MCF 10A (cell line): Measurements from ENCODE around the gene TECR. TPM values are rescaled to one million over a fixed set of nuclear protein-coding genes. Genes with fewer than 3 reads are reported as not detected.

ENCODE experiments used
- BruUV-seq: library from RNA; stranded (reverse); fragments of 400-500 nt; replicated peaks from 2 replicates; lab custom pipeline; 2021; lab: Mats Ljungman, UMichigan
- CTCF ChIA-PET: fragments of 300-600 bp; sonication (Branson Sonifier 250); formaldehyde crosslinking; extraction: SDS; loops from one replicate; lab custom pipeline; 2021; ENCODE audit warnings: antibody characterized with exemption, inconsistent platforms; lab: Yijun Ruan, JAX
- POLR2A ChIA-PET: fragments of 300-600, 350-650 bp; sonication (Branson Sonifier 250); formaldehyde crosslinking; extraction: SDS; loops from one replicate; lab custom pipeline; 2020; ENCODE audit warnings: antibody characterized with exemption, inconsistent platforms; lab: Yijun Ruan, JAX
- DNase-seq: peaks from one replicate; pipeline ENCODE4 v3.0.0-alpha.2; 2018; ENCODE audit not compliant: unreplicated experiment
- H3K27ac Mint-ChIP-seq: one replicate; pipeline ENCODE4 v1.8.0; 2022; ENCODE audit warnings: mild to moderate bottlenecking, low read depth, mixed read lengths; ENCODE audit not compliant: unreplicated experiment
- H3K27me3 Mint-ChIP-seq: one replicate; pipeline ENCODE4 v1.8.0; 2022; ENCODE audit warnings: mixed read lengths; ENCODE audit not compliant: insufficient read depth, unreplicated experiment
- H3K36me3 Mint-ChIP-seq: one replicate; pipeline ENCODE4 v1.8.0; 2022; ENCODE audit warnings: mild to moderate bottlenecking, moderate library complexity, mixed read lengths; ENCODE audit not compliant: insufficient read depth, unreplicated experiment
- H3K4me1 Mint-ChIP-seq: one replicate; pipeline ENCODE4 v1.8.0; 2022; ENCODE audit warnings: mixed read lengths; ENCODE audit not compliant: insufficient read depth, unreplicated experiment
- H3K4me3 Mint-ChIP-seq: one replicate; pipeline ENCODE4 v1.8.0; 2022; ENCODE audit warnings: mild to moderate bottlenecking, moderate library complexity, mixed read lengths; ENCODE audit not compliant: unreplicated experiment
- H3K9me3 Mint-ChIP-seq: one replicate; pipeline ENCODE4 v1.8.0; 2022; ENCODE audit warnings: mixed read lengths; ENCODE audit not compliant: unreplicated experiment
- intact Hi-C: fragments of 100-400 bp; cut with micrococcal nuclease; formaldehyde crosslinking; loops from 2 replicates; pipeline ENCODE4 v1.14.1; 2022
- total RNA-seq: library from RNA; stranded (reverse); gene quantifications from 2 replicates; pipeline ENCODE4 v1.2.3, GENCODE V29; 2022
- TF ChIP-seq, protein P1 (sequence below): fragments of 200-600 bp; IDR thresholded peaks from one replicate; pipeline ENCODE4 v1.8.0; 2022; ENCODE audit warnings: antibody characterized with exemption, mild to moderate bottlenecking; ENCODE audit not compliant: unreplicated experiment

The TECR gene
- total RNA-seq, 1 experiment from 2014 or later = 106 TPM

DNA sequence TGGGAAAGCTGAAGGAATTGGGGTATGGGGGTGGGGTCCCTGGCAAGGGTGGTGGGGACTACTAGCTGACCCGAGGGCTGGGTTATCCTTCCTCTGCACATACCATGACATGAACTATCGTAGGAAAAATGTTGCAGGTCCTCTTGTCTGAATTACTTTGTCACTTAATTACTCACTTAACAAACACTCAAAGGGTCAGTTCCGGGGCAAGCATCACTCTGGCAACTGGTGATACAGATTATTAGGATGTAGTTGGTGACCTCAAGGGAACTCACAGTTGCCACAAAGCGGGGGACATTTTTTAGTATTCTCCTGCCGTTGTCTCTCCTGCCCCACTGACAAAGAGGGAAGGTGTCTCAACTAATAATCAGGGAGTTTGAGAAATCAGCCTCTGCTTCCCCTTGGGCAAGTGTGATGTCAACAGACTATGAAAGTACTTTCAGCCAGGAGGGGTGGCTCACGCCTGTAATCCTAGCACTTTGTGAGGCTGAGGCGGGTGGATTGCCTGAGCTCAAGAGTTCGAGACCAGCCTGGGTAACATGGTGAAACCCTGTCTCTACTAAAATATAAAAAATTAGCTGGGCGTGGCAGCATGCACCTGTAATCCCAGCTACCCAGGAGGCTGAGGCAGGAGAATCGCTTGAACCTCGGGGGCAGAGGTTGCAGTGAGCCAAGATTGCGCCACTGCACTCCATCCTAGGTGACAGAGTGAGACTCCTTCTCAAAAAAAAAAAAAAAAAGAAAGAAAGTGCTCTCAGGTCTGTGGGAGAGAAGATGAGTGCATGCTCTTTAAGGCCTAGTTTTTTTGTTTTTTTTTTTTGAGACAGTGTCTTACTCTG is 21.5 kb upstream of the TECR start:
- POLR2A ChIA-PET = interaction anchor here (0.9 to 15.7 kb wide), 4 partner anchors 10 to 28 kb away, joined by 3 to 203 read pairs (median 125); partner anchors contain the start of genes DNAJB1, GIPC1 and TECR
- H3K4me1 Mint-ChIP-seq = peaks cover 32% of the 10 kb centered on the region
- DNase-seq = peak; percentile 60
- no peak overlapping the region for H3K4me3 Mint-ChIP-seq
- peak overlapping the region; percentile 71 for H3K27ac Mint-ChIP-seq
- BruUV-seq = no TSS peak
- H3K36me3 Mint-ChIP-seq = peaks cover 6% of the 10 kb centered on the region
- no peaks in the 10 kb centered on the region for H3K27me3 Mint-ChIP-seq
- intact Hi-C loops = no loop called here
- CTCF ChIA-PET = interaction anchor here (0.7 to 6.2 kb wide), 4 partner anchors 9 to 1901 kb away, joined by 3 to 53 read pairs (median 17); partner anchors contain the start of genes DNAJB1 and NDUFB7
- TF ChIP-seq, protein P1, sequence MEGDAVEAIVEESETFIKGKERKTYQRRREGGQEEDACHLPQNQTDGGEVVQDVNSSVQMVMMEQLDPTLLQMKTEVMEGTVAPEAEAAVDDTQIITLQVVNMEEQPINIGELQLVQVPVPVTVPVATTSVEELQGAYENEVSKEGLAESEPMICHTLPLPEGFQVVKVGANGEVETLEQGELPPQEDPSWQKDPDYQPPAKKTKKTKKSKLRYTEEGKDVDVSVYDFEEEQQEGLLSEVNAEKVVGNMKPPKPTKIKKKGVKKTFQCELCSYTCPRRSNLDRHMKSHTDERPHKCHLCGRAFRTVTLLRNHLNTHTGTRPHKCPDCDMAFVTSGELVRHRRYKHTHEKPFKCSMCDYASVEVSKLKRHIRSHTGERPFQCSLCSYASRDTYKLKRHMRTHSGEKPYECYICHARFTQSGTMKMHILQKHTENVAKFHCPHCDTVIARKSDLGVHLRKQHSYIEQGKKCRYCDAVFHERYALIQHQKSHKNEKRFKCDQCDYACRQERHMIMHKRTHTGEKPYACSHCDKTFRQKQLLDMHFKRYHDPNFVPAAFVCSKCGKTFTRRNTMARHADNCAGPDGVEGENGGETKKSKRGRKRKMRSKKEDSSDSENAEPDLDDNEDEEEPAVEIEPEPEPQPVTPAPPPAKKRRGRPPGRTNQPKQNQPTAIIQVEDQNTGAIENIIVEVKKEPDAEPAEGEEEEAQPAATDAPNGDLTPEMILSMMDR = no peak
- H3K9me3 Mint-ChIP-seq = no peaks in the 10 kb centered on the region

DNA sequence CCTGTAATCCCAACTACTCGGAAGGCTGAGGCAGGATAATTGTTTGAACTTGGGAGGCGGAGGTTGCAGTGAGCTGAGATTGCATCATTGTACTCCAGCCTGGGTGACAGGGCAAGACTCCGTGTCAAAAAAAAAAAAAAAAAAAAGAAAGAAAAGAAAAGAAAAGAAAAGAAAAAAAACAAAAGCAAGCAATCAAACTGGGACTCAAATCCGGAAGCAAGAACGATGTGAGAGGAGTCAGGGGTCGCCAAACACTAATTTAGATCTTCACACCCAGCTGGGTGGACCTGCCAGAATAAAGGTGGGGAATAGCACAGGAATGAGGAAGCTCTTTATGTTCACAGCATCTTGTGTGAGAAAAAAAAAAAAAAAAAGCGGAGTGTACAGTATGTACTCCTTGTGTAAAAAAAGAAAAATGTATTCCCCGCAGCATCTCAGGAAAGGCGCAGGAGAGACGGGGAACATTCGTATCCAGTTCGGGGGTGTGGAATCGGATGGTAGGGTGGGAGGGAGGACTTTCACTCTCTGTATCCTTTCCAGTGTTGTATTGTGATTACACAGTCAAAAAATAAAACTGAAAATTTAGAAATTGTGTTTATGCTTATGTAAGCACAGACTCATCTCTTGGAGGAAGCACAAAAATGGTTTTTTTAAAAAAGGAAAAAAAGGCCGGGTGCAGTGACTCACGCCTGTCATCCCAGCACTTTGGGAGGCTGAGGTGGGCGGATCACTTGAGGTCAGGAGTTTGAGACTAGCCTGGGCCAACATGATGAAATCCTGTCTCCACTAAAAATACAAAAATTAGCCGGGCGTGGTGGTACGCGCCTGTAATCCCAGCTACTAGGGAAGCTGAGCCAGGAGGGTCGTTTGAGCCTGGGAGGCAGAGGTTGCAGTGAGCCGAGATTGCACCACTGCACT is 18.8 kb upstream of the TECR start:
- H3K36me3 Mint-ChIP-seq = peaks cover 32% of the 10 kb centered on the region
- peaks cover 20% of the 10 kb centered on the region for H3K4me1 Mint-ChIP-seq
- TF ChIP-seq, protein P1 = no peak
- intact Hi-C loops = no loop called here
- ChIA-PET CTCF (interaction anchor here (0.6 to 2.6 kb wide), 7 partner anchors 9 to 162 kb away, joined by 3 to 9 read pairs (median 3); no protein-coding TSS in a partner anchor), POLR2A (interaction anchor here (0.6 to 15.7 kb wide), 15 partner anchors 8 to 430 kb away, joined by 3 to 203 read pairs (median 4); partner anchors contain the start of genes DNAJB1, GIPC1 and ZNF333)
- peak overlapping the region; percentile 64 for H3K4me3 Mint-ChIP-seq
- DNase-seq = peak; percentile 80
- peak overlapping the region; percentile 86 for H3K27ac Mint-ChIP-seq
- no peaks in the 10 kb centered on the region for H3K27me3 Mint-ChIP-seq
- BruUV-seq = no TSS peak
- no peaks in the 10 kb centered on the region for H3K9me3 Mint-ChIP-seq

DNA sequence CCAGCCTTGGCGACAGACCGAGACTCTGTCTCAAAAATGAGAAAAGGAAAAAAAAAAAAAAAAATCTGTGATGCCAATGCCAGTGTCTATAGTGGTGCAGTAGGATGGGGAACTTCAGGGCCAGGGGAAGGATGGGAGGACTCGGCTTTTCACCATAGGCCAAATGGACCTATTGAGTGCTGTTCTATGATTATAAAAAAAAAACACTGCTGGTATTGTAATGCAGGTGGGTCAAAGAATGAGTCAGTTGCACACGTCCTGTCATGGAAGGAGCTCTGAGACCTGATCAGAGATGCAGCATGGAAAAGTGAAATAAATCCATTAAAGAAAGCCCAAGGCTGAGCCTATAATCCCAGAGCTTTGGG is 18.2 kb upstream of the TECR start:
- Mint-ChIP-seq H3K9me3 (no peaks in the 10 kb centered on the region), H3K4me3 (peak overlapping the region; percentile 64), H3K36me3 (peaks cover 34% of the 10 kb centered on the region), H3K27me3 (no peaks in the 10 kb centered on the region), H3K4me1 (peaks cover 19% of the 10 kb centered on the region), H3K27ac (peak overlapping the region; percentile 86)
- POLR2A ChIA-PET = interaction anchor here (0.6 to 15.7 kb wide), 13 partner anchors 9 to 661 kb away, joined by 3 to 203 read pairs (median 3); partner anchors contain the start of gene GIPC1
- TF ChIP-seq, protein P1 = no peak
- no TSS peak for BruUV-seq
- CTCF ChIA-PET = interaction anchor here (0.6 to 2.6 kb wide), 6 partner anchors 9 to 77 kb away, joined by 3 to 9 read pairs (median 4); no protein-coding TSS in a partner anchor
- intact Hi-C loops = no loop called here
- DNase-seq = no peak
